HepG2 (cell line): ENCODE measurements around the gene COX6A2. TPM values are rescaled to one million over a fixed set of nuclear protein-coding genes. Genes with fewer than 3 reads are reported as not detected.
A peak's percentile ranks its signal among the peaks of the same experiment; 100 is the strongest.

Source experiments
- MED8 ChIP-seq: sonication (generic); formaldehyde crosslinking; IDR thresholded peaks from 2 replicates; pipeline ENCODE4 v1.8.1; 2023; ENCODE audit warnings: mild to moderate bottlenecking, missing genetic modification reagents; ENCODE audit not compliant: insufficient replicate concordance
- NFE2L2 ChIP-seq: fragments of 150-350 bp; IDR thresholded peaks from 2 replicates; pipeline ENCODE4 v1.6.1; 2014; ENCODE audit warnings: low read length
- RFXAP ChIP-seq: sonication (generic); formaldehyde crosslinking; IDR thresholded peaks from 2 replicates; pipeline ENCODE4 v1.4.0; 2020; ENCODE audit warnings: missing genetic modification reagents, borderline replicate concordance
- ZNF180 ChIP-seq: sonication (generic); formaldehyde crosslinking; IDR thresholded peaks from 2 replicates; pipeline ENCODE4 v1.4.0; 2020; ENCODE audit warnings: low read depth, missing genetic modification reagents, borderline replicate concordance
- ZNF251 ChIP-seq: sonication (generic); formaldehyde crosslinking; IDR thresholded peaks from 2 replicates; pipeline ENCODE4 v1.9.0; 2021; ENCODE audit warnings: mild to moderate bottlenecking, missing genetic modification reagents
- polyA plus RNA-seq, 8 experiments: library from polyadenylated mRNA; depleted of rRNA in 3 of 8; stranded (reverse) in 7 of 8; unstranded in 1 of 8; fragments of >200 nt; fragmentation: Illumina TruSeq in 4 of 8; extraction: Trizol in 4 of 8; gene quantifications; 2 replicates each; pipeline versions ENCODE4 v1.2.1 to v1.2.3, GENCODE V29; 2011 to 2016; ENCODE audit warnings: low read depth in 4 of 8, missing spikeins in 1 of 8, mixed read lengths in 1 of 8; ENCODE audit not compliant: insufficient read depth in 1 of 8
- total RNA-seq, 5 experiments: library from RNA; depleted of rRNA; stranded (reverse); fragments of >200 nt; fragmentation: Illumina TruSeq; extraction: Trizol; gene quantifications; 2 replicates each; pipeline ENCODE4 v1.2.3, GENCODE V29; 2016; ENCODE audit warnings: low read depth in 1 of 5
- TF ChIP-seq, protein P1 (sequence below): sonication (generic); formaldehyde crosslinking; IDR thresholded peaks from 2 replicates; pipeline ENCODE4 v1.4.0; 2020; ENCODE audit warnings: missing genetic modification reagents
- TF ChIP-seq, protein P2 (sequence below), 2 experiments: sonication (generic) in 1 of 2; formaldehyde crosslinking in 1 of 2; IDR thresholded peaks; 2 replicates each; pipeline versions ENCODE4 v1.4.0 to v1.6.1; 2018 to 2020; ENCODE audit warnings: missing genetic modification reagents in 2 of 2, borderline replicate concordance in 1 of 2, low read depth in 1 of 2, mild to moderate bottlenecking in 1 of 2, missing biosample characterization in 1 of 2
- TF ChIP-seq, protein P3 (sequence below): sonication (generic); formaldehyde crosslinking; IDR thresholded peaks from 2 replicates; pipeline ENCODE4 v1.4.0; 2020; ENCODE audit warnings: mild to moderate bottlenecking, missing genetic modification reagents
- TF ChIP-seq, protein P4 (sequence below): sonication (generic); formaldehyde crosslinking; IDR thresholded peaks from 2 replicates; pipeline ENCODE4 v1.4.0; 2020; ENCODE audit warnings: missing genetic modification reagents
- TF ChIP-seq, protein P5 (sequence below): sonication (generic); formaldehyde crosslinking; IDR thresholded peaks from 2 replicates; pipeline ENCODE4 v1.4.0; 2020; ENCODE audit warnings: missing genetic modification reagents, mild to moderate bottlenecking, borderline replicate concordance
- TF ChIP-seq, protein P6 (sequence below): sonication (generic); formaldehyde crosslinking; IDR thresholded peaks from 2 replicates; pipeline ENCODE4 v1.8.0; 2022; ENCODE audit warnings: missing genetic modification reagents, mild to moderate bottlenecking, borderline replicate concordance
- TF ChIP-seq, protein P7 (sequence below): sonication (generic); formaldehyde crosslinking; conservative IDR thresholded peaks from 2 replicates; pipeline ENCODE4 v1.4.0; 2020; ENCODE audit warnings: missing genetic modification reagents

COX6A2 gene
- total and polyA plus RNA-seq, 2 of the 13 experiments (the other 11 are each of a cell fraction or from before 2014, with no cell fraction given), result not detected

DNA sequence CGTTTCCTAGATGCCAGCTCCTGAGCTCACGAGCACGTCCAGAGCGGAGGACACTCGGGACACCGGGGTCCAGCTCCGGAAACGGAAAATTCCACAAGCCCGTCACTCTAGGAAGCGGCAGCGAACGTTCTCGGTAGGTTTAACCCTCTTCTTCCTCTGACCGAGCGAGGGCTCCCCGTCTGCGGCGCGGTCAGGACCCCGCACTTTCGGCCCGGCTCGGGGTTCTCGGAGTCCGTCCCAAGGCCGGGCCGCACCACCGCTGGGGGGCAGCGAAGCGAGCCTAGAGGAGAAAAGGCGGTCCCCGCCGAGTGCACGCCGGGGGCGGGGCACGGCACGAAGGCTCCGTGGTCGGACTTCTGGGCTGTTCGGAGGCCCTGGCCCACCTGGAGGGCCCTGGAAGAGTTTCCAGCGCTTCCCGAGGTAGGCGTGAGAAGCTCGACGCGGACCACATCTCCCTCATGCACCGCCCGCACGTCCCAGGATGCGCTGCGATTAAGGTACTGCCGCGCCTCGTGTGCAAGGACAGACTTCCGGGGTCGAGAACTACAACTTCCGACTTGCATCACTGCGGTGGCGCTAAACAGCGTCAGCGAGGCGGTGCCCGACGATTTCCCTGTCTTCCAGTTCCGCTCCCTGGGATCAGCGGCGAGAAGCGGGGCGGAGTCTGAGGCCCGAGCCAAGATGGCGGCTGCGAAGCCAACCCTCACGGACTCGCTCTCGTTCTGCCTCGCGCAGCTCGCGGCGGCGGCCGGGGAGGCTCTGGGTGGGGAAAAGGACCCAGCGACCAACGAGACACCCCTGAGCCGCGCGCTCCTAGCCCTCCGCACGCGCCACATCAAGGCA, 30.9 kb upstream of the COX6A2 start, which contains the start of gene ARMC5 (continued):
- TF ChIP-seq, protein P1, sequence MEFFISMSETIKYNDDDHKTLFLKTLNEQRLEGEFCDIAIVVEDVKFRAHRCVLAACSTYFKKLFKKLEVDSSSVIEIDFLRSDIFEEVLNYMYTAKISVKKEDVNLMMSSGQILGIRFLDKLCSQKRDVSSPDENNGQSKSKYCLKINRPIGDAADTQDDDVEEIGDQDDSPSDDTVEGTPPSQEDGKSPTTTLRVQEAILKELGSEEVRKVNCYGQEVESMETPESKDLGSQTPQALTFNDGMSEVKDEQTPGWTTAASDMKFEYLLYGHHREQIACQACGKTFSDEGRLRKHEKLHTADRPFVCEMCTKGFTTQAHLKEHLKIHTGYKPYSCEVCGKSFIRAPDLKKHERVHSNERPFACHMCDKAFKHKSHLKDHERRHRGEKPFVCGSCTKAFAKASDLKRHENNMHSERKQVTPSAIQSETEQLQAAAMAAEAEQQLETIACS (CRISPR knock-in tag), result peak; percentile 65; the same call in 1 of the 2 replicates
- TF ChIP-seq, protein P2, sequence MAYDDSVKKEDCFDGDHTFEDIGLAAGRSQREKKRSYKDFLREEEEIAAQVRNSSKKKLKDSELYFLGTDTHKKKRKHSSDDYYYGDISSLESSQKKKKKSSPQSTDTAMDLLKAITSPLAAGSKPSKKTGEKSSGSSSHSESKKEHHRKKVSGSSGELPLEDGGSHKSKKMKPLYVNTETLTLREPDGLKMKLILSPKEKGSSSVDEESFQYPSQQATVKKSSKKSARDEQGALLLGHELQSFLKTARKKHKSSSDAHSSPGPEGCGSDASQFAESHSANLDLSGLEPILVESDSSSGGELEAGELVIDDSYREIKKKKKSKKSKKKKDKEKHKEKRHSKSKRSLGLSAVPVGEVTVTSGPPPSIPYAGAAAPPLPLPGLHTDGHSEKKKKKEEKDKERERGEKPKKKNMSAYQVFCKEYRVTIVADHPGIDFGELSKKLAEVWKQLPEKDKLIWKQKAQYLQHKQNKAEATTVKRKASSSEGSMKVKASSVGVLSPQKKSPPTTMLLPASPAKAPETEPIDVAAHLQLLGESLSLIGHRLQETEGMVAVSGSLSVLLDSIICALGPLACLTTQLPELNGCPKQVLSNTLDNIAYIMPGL (CRISPR knock-in tag; IDR thresholded peaks at IDR 0.05; ENCODE audit: borderline replicate concordance in 1 of 2, low read depth in 1 of 2), result peak; percentile 90 to 98
- peak; percentile 51 for TF ChIP-seq MED8 (CRISPR knock-in tag)
- TF ChIP-seq, protein P3, sequence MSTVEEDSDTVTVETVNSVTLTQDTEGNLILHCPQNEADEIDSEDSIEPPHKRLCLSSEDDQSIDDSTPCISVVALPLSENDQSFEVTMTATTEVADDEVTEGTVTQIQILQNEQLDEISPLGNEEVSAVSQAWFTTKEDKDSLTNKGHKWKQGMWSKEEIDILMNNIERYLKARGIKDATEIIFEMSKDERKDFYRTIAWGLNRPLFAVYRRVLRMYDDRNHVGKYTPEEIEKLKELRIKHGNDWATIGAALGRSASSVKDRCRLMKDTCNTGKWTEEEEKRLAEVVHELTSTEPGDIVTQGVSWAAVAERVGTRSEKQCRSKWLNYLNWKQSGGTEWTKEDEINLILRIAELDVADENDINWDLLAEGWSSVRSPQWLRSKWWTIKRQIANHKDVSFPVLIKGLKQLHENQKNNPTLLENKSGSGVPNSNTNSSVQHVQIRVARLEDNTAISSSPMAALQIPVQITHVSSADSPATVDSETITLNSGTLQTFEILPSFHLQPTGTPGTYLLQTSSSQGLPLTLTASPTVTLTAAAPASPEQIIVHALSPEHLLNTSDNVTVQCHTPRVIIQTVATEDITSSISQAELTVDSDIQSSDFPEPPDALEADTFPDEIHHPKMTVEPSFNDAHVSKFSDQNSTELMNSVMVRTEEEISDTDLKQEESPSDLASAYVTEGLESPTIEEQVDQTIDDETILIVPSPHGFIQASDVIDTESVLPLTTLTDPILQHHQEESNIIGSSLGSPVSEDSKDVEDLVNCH (CRISPR knock-in tag), result no peak
- TF ChIP-seq, protein P4, sequence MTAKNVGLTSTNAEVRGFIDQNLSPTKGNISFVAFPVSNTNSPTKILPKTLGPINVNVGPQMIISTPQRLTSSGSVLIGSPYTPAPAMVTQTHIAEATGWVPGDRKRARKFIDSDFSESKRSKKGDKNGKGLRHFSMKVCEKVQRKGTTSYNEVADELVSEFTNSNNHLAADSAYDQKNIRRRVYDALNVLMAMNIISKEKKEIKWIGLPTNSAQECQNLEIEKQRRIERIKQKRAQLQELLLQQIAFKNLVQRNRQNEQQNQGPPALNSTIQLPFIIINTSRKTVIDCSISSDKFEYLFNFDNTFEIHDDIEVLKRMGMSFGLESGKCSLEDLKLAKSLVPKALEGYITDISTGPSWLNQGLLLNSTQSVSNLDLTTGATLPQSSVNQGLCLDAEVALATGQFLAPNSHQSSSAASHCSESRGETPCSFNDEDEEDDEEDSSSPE (CRISPR knock-in tag), result peak; percentile 94
- TF ChIP-seq RFXAP (CRISPR knock-in tag), result peak; percentile 81; the same call in 1 of the 2 replicates
- TF ChIP-seq, protein P5, sequence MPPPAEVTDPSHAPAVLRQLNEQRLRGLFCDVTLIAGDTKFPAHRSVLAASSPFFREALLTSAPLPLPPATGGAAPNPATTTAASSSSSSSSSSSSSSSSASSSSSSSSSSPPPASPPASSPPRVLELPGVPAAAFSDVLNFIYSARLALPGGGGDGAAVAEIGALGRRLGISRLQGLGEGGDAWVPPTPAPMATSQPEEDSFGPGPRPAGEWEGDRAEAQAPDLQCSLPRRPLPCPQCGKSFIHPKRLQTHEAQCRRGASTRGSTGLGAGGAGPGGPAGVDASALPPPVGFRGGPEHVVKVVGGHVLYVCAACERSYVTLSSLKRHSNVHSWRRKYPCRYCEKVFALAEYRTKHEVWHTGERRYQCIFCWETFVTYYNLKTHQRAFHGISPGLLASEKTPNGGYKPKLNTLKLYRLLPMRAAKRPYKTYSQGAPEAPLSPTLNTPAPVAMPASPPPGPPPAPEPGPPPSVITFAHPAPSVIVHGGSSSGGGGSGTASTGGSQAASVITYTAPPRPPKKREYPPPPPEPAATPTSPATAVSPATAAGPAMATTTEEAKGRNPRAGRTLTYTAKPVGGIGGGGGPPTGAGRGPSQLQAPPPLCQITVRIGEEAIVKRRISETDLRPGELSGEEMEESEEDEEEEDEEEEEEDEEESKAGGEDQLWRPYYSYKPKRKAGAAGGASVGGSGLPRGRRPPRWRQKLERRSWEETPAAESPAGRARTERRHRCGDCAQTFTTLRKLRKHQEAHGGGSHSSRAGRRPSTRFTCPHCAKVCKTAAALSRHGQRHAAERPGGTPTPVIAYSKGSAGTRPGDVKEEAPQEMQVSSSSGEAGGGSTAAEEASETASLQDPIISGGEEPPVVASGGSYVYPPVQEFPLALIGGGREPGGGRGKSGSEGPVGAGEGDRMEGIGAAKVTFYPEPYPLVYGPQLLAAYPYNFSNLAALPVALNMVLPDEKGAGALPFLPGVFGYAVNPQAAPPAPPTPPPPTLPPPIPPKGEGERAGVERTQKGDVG, result peak; percentile 74
- peak; percentile 80; the same call in 1 of the 2 replicates for TF ChIP-seq ZNF251
- 0 out of 2 replicates have a peak, but pooled peaks have one; percentile 20 for TF ChIP-seq ZNF180 (CRISPR knock-in tag)
- TF ChIP-seq, protein P6, sequence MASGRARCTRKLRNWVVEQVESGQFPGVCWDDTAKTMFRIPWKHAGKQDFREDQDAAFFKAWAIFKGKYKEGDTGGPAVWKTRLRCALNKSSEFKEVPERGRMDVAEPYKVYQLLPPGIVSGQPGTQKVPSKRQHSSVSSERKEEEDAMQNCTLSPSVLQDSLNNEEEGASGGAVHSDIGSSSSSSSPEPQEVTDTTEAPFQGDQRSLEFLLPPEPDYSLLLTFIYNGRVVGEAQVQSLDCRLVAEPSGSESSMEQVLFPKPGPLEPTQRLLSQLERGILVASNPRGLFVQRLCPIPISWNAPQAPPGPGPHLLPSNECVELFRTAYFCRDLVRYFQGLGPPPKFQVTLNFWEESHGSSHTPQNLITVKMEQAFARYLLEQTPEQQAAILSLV (CRISPR knock-in tag), result peak; percentile 93
- TF ChIP-seq, protein P7, sequence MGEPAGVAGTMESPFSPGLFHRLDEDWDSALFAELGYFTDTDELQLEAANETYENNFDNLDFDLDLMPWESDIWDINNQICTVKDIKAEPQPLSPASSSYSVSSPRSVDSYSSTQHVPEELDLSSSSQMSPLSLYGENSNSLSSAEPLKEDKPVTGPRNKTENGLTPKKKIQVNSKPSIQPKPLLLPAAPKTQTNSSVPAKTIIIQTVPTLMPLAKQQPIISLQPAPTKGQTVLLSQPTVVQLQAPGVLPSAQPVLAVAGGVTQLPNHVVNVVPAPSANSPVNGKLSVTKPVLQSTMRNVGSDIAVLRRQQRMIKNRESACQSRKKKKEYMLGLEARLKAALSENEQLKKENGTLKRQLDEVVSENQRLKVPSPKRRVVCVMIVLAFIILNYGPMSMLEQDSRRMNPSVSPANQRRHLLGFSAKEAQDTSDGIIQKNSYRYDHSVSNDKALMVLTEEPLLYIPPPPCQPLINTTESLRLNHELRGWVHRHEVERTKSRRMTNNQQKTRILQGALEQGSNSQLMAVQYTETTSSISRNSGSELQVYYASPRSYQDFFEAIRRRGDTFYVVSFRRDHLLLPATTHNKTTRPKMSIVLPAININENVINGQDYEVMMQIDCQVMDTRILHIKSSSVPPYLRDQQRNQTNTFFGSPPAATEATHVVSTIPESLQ (CRISPR knock-in tag), result no peak
- no peak for TF ChIP-seq NFE2L2
